Glomerular endothelial cell (primary cell): ENCODE results near the gene GAMT. TPM values are rescaled to one million over a fixed set of nuclear protein-coding genes. Genes with fewer than 3 reads are reported as not detected.

ENCODE experiments used
- DNase-seq: peaks from one replicate; pipeline ENCODE4 v3.0.0-alpha.2; 2011; ENCODE audit warnings: low read depth, low spot score; ENCODE audit errors: extremely low read depth
- total RNA-seq: library from RNA; depleted of rRNA; stranded (reverse); fragments of >200 nt; gene quantifications from 2 replicates; pipeline ENCODE4 v1.2.3, GENCODE V29; 2015

Gene GAMT
- total RNA-seq, 1 donor from 2014 or later = 32.1 TPM

GRCh38 chr19:1434040-1434366 is 32.7 kb upstream of the GAMT start:
- no peak for DNase-seq

- DNase-seq = no peak
These were observed 32.0 kb upstream of the GAMT start for GRCh38 chr19:1433119-1434039.

GRCh38 chr19:1432507-1432887 is 31.2 kb upstream of the GAMT start:
- no peak for DNase-seq

GRCh38 chr19:1431759-1432506 is 30.6 kb upstream of the GAMT start:
- DNase-seq = no peak

- DNase-seq = no peak
These were observed 28.9 kb upstream of the GAMT start for GRCh38 chr19:1430246-1430645.

GRCh38 chr19:1429750-1430149 is 28.4 kb upstream of the GAMT start:
- DNase-seq = no peak

- DNase-seq = no peak
These were observed 27.5 kb upstream of the GAMT start for GRCh38 chr19:1428738-1429391.

- no peak for DNase-seq
These were observed 26.0 kb upstream of the GAMT start for GRCh38 chr19:1427221-1427920.

GRCh38 chr19:1426736-1427135 is 25.4 kb upstream of the GAMT start:
- no peak for DNase-seq

- no peak for DNase-seq
These were observed 24.6 kb upstream of the GAMT start for GRCh38 chr19:1425902-1426301.

- DNase-seq = no peak
These were observed 23.9 kb upstream of the GAMT start for GRCh38 chr19:1425102-1425837.

- no peak for DNase-seq
These were observed 23.0 kb upstream of the GAMT start for GRCh38 chr19:1424192-1424955.

GRCh38 chr19:1423436-1424191 is 22.3 kb upstream of the GAMT start:
- no peak for DNase-seq

- DNase-seq = no peak
These were observed 21.6 kb upstream of the GAMT start for GRCh38 chr19:1422943-1423342.

GRCh38 chr19:1422360-1422759 is 21.0 kb upstream of the GAMT start:
- no peak for DNase-seq

- DNase-seq = no peak
These were observed 20.6 kb upstream of the GAMT start for GRCh38 chr19:1421958-1422305.

GRCh38 chr19:1421218-1421957 is 20.0 kb upstream of the GAMT start:
- no peak for DNase-seq

- DNase-seq = no peak
These were observed 19.2 kb upstream of the GAMT start for GRCh38 chr19:1420590-1420989.
